ENCODE measurements around the gene TRPC3. TPM values are rescaled to one million over a fixed set of nuclear protein-coding genes. Genes with fewer than 3 reads are reported as not detected.

Gene TRPC3
- total RNA-seq, 1 donor from 2014 or later, result 2.3 TPM

- H3K36me3 Mint-ChIP-seq (ENCODE audit: low read depth), result no peaks in the 10 kb centered on the region
- no peak overlapping the region for H3K27ac Mint-ChIP-seq
- no peaks in the 10 kb centered on the region for H3K9me3 Mint-ChIP-seq
- no peak overlapping the region for H3K4me3 Mint-ChIP-seq
- peaks cover 32% of the 10 kb centered on the region for H3K27me3 Mint-ChIP-seq (ENCODE audit: insufficient read depth)
- DNase-seq (ENCODE audit: low spot score), result no peak
- no peaks in the 10 kb centered on the region for H3K4me1 Mint-ChIP-seq (ENCODE audit: low read depth)
- intact Hi-C loops (cut with micrococcal nuclease), result no loop called here
Measured at GRCh38 chr4:121968859-121969258, 17.0 kb upstream of the TRPC3 start.

GRCh38 chr4:121964958-121965357 lies 13.1 kb upstream of the TRPC3 start:
- intact Hi-C loops (cut with micrococcal nuclease), result no loop called here
- H3K27me3 Mint-ChIP-seq (ENCODE audit: insufficient read depth), result peaks cover 21% of the 10 kb centered on the region

GRCh38 chr4:121960818-121961217 lies 9.0 kb upstream of the TRPC3 start:
- intact Hi-C loops (cut with micrococcal nuclease), result no loop called here
- Mint-ChIP-seq H3K4me3 (no peak overlapping the region), H3K27ac (no peak overlapping the region), H3K27me3 (ENCODE audit: insufficient read depth) (peaks cover 22% of the 10 kb centered on the region), H3K9me3 (no peaks in the 10 kb centered on the region), H3K36me3 (ENCODE audit: low read depth) (no peaks in the 10 kb centered on the region), H3K4me1 (ENCODE audit: low read depth) (no peaks in the 10 kb centered on the region)
- DNase-seq (ENCODE audit: low spot score), result no peak

More at GRCh38 chr4:121964958-121965357, 13.1 kb upstream of the TRPC3 start:
- Mint-ChIP-seq H3K27ac (no peak overlapping the region), H3K4me3 (no peak overlapping the region), H3K36me3 (ENCODE audit: low read depth) (no peaks in the 10 kb centered on the region), H3K9me3 (no peaks in the 10 kb centered on the region), H3K4me1 (ENCODE audit: low read depth) (no peaks in the 10 kb centered on the region)
- no peak for DNase-seq (ENCODE audit: low spot score)

GRCh38 chr4:121958777-121959176 lies 6.9 kb upstream of the TRPC3 start:
- DNase-seq (ENCODE audit: low spot score), result no peak
- Mint-ChIP-seq H3K4me1 (ENCODE audit: low read depth) (peaks cover 5% of the 10 kb centered on the region), H3K27ac (no peak overlapping the region), H3K4me3 (no peak overlapping the region), H3K9me3 (no peaks in the 10 kb centered on the region), H3K27me3 (ENCODE audit: insufficient read depth) (peaks cover 22% of the 10 kb centered on the region), H3K36me3 (ENCODE audit: low read depth) (no peaks in the 10 kb centered on the region)
- intact Hi-C loops (cut with micrococcal nuclease), result loop anchor here (10.0 kb wide), 2 partner anchors 696 to 756 kb away; no protein-coding TSS in a partner anchor

GRCh38 chr4:121957266-121957665 lies 5.4 kb upstream of the TRPC3 start:
- H3K4me1 Mint-ChIP-seq (ENCODE audit: low read depth), result peaks cover 13% of the 10 kb centered on the region
- intact Hi-C loops (cut with micrococcal nuclease), result loop anchor here (10.0 kb wide), 2 partner anchors 698 to 758 kb away; no protein-coding TSS in a partner anchor

GRCh38 chr4:121953860-121954259 lies 2.0 kb upstream of the TRPC3 start:
- H3K27me3 Mint-ChIP-seq (ENCODE audit: insufficient read depth), result peaks cover 35% of the 10 kb centered on the region
- H3K27ac Mint-ChIP-seq, result no peak overlapping the region
- intact Hi-C loops (cut with micrococcal nuclease), result loop anchor here (10.0 kb wide), 2 partner anchors 701 to 761 kb away; no protein-coding TSS in a partner anchor
- no peak overlapping the region for H3K4me3 Mint-ChIP-seq
- H3K4me1 Mint-ChIP-seq (ENCODE audit: low read depth), result peaks cover 26% of the 10 kb centered on the region
- H3K36me3 Mint-ChIP-seq (ENCODE audit: low read depth), result no peaks in the 10 kb centered on the region
- no peaks in the 10 kb centered on the region for H3K9me3 Mint-ChIP-seq
- no peak for DNase-seq (ENCODE audit: low spot score)

More at GRCh38 chr4:121957266-121957665, 5.4 kb upstream of the TRPC3 start:
- Mint-ChIP-seq H3K4me3 (no peak overlapping the region), H3K9me3 (no peaks in the 10 kb centered on the region), H3K27ac (no peak overlapping the region), H3K27me3 (ENCODE audit: insufficient read depth) (peaks cover 24% of the 10 kb centered on the region), H3K36me3 (ENCODE audit: low read depth) (no peaks in the 10 kb centered on the region)
- no peak for DNase-seq (ENCODE audit: low spot score)

- Mint-ChIP-seq H3K9me3 (no peaks in the 10 kb centered on the region), H3K36me3 (ENCODE audit: low read depth) (no peaks in the 10 kb centered on the region), H3K4me3 (peak overlapping the region; percentile 61), H3K27ac (peak overlapping the region; percentile 15), H3K27me3 (ENCODE audit: insufficient read depth) (peaks cover 40% of the 10 kb centered on the region), H3K4me1 (ENCODE audit: low read depth) (peaks cover 26% of the 10 kb centered on the region)
- intact Hi-C loops (cut with micrococcal nuclease), result loop anchor here (10.0 kb wide), 2 partner anchors 703 to 763 kb away; no protein-coding TSS in a partner anchor
- no peak for DNase-seq (ENCODE audit: low spot score)
Measured at GRCh38 chr4:121952290-121952689, 430 bp upstream of the TRPC3 start.

- Mint-ChIP-seq H3K4me3 (peak overlapping the region; percentile 89), H3K36me3 (ENCODE audit: low read depth) (no peaks in the 10 kb centered on the region), H3K27ac (no peak overlapping the region), H3K4me1 (ENCODE audit: low read depth) (peaks cover 26% of the 10 kb centered on the region), H3K27me3 (ENCODE audit: insufficient read depth) (peaks cover 46% of the 10 kb centered on the region), H3K9me3 (no peaks in the 10 kb centered on the region)
- intact Hi-C loops (cut with micrococcal nuclease), result loop anchor here (1.0 to 10.0 kb wide), 12 partner anchors 50 to 980 kb away; partner anchors contain the start of genes BBS7, BLTP1 and NUDT6
- DNase-seq (ENCODE audit: low spot score), result peak; percentile 6
Measured at GRCh38 chr4:121950680-121951520, 960 bp downstream of the TRPC3 start.

- intact Hi-C loops (cut with micrococcal nuclease), result loop anchor here (1.0 to 10.0 kb wide), 12 partner anchors 49 to 981 kb away; partner anchors contain the start of genes BBS7, BLTP1 and NUDT6
- peaks cover 50% of the 10 kb centered on the region for H3K27me3 Mint-ChIP-seq (ENCODE audit: insufficient read depth)
- peak overlapping the region; percentile 46 for H3K27ac Mint-ChIP-seq
Measured at GRCh38 chr4:121950212-121950679, 1.6 kb downstream of the TRPC3 start.

GRCh38 chr4:121946644-121947043 lies 5.2 kb downstream of the TRPC3 start:
- H3K27me3 Mint-ChIP-seq (ENCODE audit: insufficient read depth), result peaks cover 43% of the 10 kb centered on the region
- DNase-seq (ENCODE audit: low spot score), result no peak
- peaks cover 10% of the 10 kb centered on the region for H3K4me1 Mint-ChIP-seq (ENCODE audit: low read depth)
- no peak overlapping the region for H3K27ac Mint-ChIP-seq
- no peak overlapping the region for H3K4me3 Mint-ChIP-seq
- intact Hi-C loops (cut with micrococcal nuclease), result no loop called here
- H3K9me3 Mint-ChIP-seq, result no peaks in the 10 kb centered on the region
- no peaks in the 10 kb centered on the region for H3K36me3 Mint-ChIP-seq (ENCODE audit: low read depth)

More at GRCh38 chr4:121950212-121950679, 1.6 kb downstream of the TRPC3 start:
- Mint-ChIP-seq H3K9me3 (no peaks in the 10 kb centered on the region), H3K4me1 (ENCODE audit: low read depth) (peaks cover 26% of the 10 kb centered on the region), H3K4me3 (peak overlapping the region; percentile 89), H3K36me3 (ENCODE audit: low read depth) (no peaks in the 10 kb centered on the region)
- peak; percentile 74 for DNase-seq (ENCODE audit: low spot score)

- Mint-ChIP-seq H3K9me3 (no peaks in the 10 kb centered on the region), H3K4me1 (ENCODE audit: low read depth) (peaks cover 2% of the 10 kb centered on the region), H3K4me3 (no peak overlapping the region), H3K27me3 (ENCODE audit: insufficient read depth) (peaks cover 40% of the 10 kb centered on the region), H3K27ac (no peak overlapping the region), H3K36me3 (ENCODE audit: low read depth) (no peaks in the 10 kb centered on the region)
- intact Hi-C loops (cut with micrococcal nuclease), result no loop called here
- no peak for DNase-seq (ENCODE audit: low spot score)
Measured at GRCh38 chr4:121943941-121944340, 7.9 kb downstream of the TRPC3 start.

- peaks cover 31% of the 10 kb centered on the region for H3K27me3 Mint-ChIP-seq (ENCODE audit: insufficient read depth)
Measured at GRCh38 chr4:121939690-121940089, 12.2 kb downstream of the TRPC3 start.

More at GRCh38 chr4:121939690-121940089, 12.2 kb downstream of the TRPC3 start:
- H3K9me3 Mint-ChIP-seq, result no peaks in the 10 kb centered on the region
- no peaks in the 10 kb centered on the region for H3K36me3 Mint-ChIP-seq (ENCODE audit: low read depth)
- no peak overlapping the region for H3K4me3 Mint-ChIP-seq
- H3K4me1 Mint-ChIP-seq (ENCODE audit: low read depth), result peaks cover 12% of the 10 kb centered on the region
- DNase-seq (ENCODE audit: low spot score), result no peak
- H3K27ac Mint-ChIP-seq, result no peak overlapping the region
- intact Hi-C loops (cut with micrococcal nuclease), result no loop called here

All from activated T-helper 1 cell treated with anti-CD3 and anti-CD28 coated beads, Interleukin-12 subunit alpha, Interleukin-12 subunit beta, Interleukin-2, Interleukin-4 antibody, amounts not matched to agents 30 ng/mL and 10 ng/mL and 1 ng/mL, durations not matched to agents 14 hours and 24 hours and 36 hours (primary cell).